ELF-1 (cell line): Measurements from ENCODE around the gene APOC1.

ENCODE experiments used
- DNase-seq: peaks from one replicate; pipeline ENCODE4 v3.0.0-alpha.2; 2016; ENCODE audit warnings: low read depth, low spot score

APOC1 gene

GRCh38 chr19:44955505-44956439 is 41.4 kb downstream of the APOC1 start:
- DNase-seq = no peak

- no peak for DNase-seq
These were observed 43.1 kb downstream of the APOC1 start for GRCh38 chr19:44957526-44957925.

GRCh38 chr19:44958090-44958489 is 43.7 kb downstream of the APOC1 start:
- DNase-seq = no peak

GRCh38 chr19:44959691-44960090 is 45.3 kb downstream of the APOC1 start:
- no peak for DNase-seq

GRCh38 chr19:44960906-44961728 is 46.7 kb downstream of the APOC1 start:
- DNase-seq = no peak

- no peak for DNase-seq
These were observed 47.4 kb downstream of the APOC1 start for GRCh38 chr19:44961821-44962220.

GRCh38 chr19:44968118-44968517 is 53.7 kb downstream of the APOC1 start:
- no peak for DNase-seq

GRCh38 chr19:44968670-44969069 is 54.3 kb downstream of the APOC1 start:
- no peak for DNase-seq
